Mucosa of rectum (tissue), 2 donors: ENCODE results near the gene GRB10.

Source experiments
- H3K27ac ChIP-seq, 2 donors: one replicate each; pipeline ENCODE4 v1.7.0; 2013; ENCODE audit warnings: inconsistent platforms in 2 of 2, low read depth in 2 of 2, low read length in 2 of 2
- H3K27me3 ChIP-seq, 2 donors: one replicate each; pipeline ENCODE4 v1.7.0; 2013; ENCODE audit warnings: low read length in 2 of 2; ENCODE audit not compliant: control insufficient read depth in 2 of 2, insufficient read depth in 2 of 2
- H3K36me3 ChIP-seq, 2 donors: one replicate each; pipeline ENCODE4 v1.7.0; 2013; ENCODE audit warnings: low read length in 2 of 2; ENCODE audit not compliant: control insufficient read depth in 2 of 2, insufficient read depth in 2 of 2
- H3K4me1 ChIP-seq, 2 donors: one replicate each; pipeline ENCODE4 v1.7.0; 2013; ENCODE audit warnings: low read length in 2 of 2, mild to moderate bottlenecking in 1 of 2; ENCODE audit not compliant: control insufficient read depth in 2 of 2, insufficient read depth in 2 of 2
- H3K4me3 ChIP-seq, 2 donors: one replicate each; pipeline ENCODE4 v1.7.0; 2013; ENCODE audit warnings: low read length in 2 of 2
- H3K9ac ChIP-seq, 2 donors: one replicate each; pipeline ENCODE4 v1.7.0; 2013; ENCODE audit warnings: low read length in 2 of 2, low read depth in 1 of 2, mild to moderate bottlenecking in 1 of 2
- H3K9me3 ChIP-seq, 2 donors: one replicate each; pipeline ENCODE4 v1.7.0; 2013; ENCODE audit warnings: low read length in 2 of 2; ENCODE audit not compliant: control insufficient read depth in 2 of 2
- donor health status: healthy.
- donor health status: Normal muscosa, but diverticular disease.

The GRB10 gene

DNA sequence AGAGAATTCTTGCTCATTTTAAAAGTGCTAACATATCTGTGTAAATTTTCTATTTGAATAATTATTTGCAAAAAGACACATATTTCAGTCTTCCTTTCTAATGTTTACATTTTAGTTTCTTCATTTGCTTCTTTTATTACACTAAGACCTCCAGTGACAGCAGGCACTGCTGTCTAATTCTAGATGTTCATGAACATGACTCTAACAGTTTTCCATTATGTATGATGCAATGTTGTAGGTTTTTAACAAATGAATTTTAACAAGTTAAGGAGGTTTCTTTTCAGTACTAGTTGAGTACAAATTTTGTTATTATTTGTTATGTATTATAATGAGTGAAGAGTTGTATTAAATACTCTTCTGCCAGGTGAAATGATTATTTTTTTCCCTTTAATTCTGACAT, 83.6 kb downstream of the GRB10 start:
- no peak overlapping the region for H3K4me3 ChIP-seq
- no peak overlapping the region for H3K27ac ChIP-seq
- no peaks in the 10 kb centered on the region for H3K4me1 ChIP-seq
- no peaks in the 10 kb centered on the region for H3K27me3 ChIP-seq
- H3K36me3 ChIP-seq = no peaks in the 10 kb centered on the region
- no peaks in the 10 kb centered on the region for H3K9me3 ChIP-seq
- no peak overlapping the region for H3K9ac ChIP-seq

DNA sequence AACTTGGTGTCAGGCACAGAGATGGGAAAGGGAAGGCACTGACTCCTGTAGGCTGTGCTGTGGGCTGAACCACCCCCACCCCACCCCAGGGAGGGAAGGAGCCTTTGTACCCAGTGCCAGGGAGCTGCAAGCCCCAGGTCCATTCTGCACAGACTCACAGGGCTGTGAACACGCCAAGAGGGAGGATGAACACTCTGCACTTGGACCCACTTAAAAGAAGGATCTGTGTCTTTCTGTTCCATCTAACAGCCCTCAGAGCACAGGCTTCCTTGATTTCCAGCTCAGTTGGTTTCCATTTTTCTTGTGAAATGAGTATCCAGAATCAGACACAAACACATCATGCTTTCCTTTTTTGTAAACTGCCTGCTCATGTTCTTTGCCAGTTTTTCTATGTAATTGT, 84.9 kb downstream of the GRB10 start:
- no peaks in the 10 kb centered on the region for H3K9me3 ChIP-seq
- H3K4me3 ChIP-seq = no peak overlapping the region
- H3K36me3 ChIP-seq = no peaks in the 10 kb centered on the region
- H3K27me3 ChIP-seq = no peaks in the 10 kb centered on the region
- H3K27ac ChIP-seq = peak overlapping the region; percentile 6 to 19
- no peaks in the 10 kb centered on the region for H3K4me1 ChIP-seq
- H3K9ac ChIP-seq = no peak overlapping the region

GRCh38 chr7:50696810-50697582, 85.7 kb downstream of the GRB10 start:
- H3K27ac ChIP-seq = peak overlapping the region; percentile 6 to 19
- H3K9ac ChIP-seq = no peak overlapping the region
- H3K9me3 ChIP-seq = no peaks in the 10 kb centered on the region
- no peaks in the 10 kb centered on the region for H3K27me3 ChIP-seq
- no peak overlapping the region for H3K4me3 ChIP-seq
- no peaks in the 10 kb centered on the region for H3K4me1 ChIP-seq
- H3K36me3 ChIP-seq = no peaks in the 10 kb centered on the region

DNA sequence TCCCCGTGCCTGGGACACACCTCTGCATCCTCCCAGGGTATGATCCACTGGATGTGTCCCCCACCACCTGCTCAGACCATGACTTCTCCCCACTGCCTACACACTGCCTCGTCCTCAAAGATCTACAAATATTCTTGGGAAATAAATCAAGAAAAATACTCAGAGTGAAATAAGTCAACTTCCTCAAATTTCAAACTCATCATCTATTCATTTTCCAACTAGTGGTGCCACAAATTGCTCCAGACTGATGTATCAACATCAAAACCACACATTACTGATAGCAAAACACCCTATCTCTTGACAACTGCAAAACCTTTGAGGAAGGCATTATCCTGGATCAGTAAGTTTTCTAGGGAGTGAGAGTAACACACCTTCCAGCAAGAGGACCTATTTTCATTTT, 87.7 kb downstream of the GRB10 start:
- Histone ChIP-seq H3K4me3 (no peak overlapping the region), H3K9ac (no peak overlapping the region), H3K4me1 (no peaks in the 10 kb centered on the region), H3K27me3 (no peaks in the 10 kb centered on the region), H3K36me3 (no peaks in the 10 kb centered on the region), H3K9me3 (no peaks in the 10 kb centered on the region), H3K27ac (no peak overlapping the region)

DNA sequence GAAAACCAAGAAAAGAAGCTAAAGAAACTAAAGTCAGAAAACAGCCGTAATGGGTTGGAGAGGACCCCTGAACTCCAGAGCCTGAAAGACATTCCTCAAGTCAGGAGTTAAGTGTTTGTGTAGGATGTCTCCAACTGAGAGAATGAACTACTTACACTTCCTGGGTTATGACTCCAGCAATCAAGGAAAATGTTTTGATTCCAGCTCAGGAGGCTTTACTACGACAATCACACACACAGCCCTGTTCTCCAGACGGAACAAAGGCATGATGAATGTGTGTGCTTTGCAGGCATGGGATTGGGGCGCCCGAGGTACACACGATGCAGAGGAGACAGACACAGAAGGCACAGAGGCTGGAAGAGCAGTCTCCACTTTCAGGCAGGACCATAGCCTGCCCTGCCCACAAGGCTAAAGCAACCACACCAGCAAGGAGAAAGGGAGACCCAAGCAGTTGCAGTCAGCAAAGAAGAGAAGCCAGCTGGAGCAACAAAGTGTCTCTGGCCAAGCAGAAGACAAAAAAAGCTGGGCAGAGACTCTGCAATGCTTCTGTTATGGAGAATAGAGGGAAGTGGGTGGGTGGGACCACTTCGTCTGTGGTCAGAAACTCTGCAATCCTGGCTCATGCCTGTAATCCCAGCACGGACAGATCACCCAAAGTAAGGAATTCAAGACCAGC, 89.1 kb downstream of the GRB10 start:
- Histone ChIP-seq H3K36me3 (no peaks in the 10 kb centered on the region), H3K4me3 (no peak overlapping the region), H3K4me1 (no peaks in the 10 kb centered on the region), H3K27ac (no peak overlapping the region), H3K9me3 (no peaks in the 10 kb centered on the region), H3K27me3 (no peaks in the 10 kb centered on the region), H3K9ac (no peak overlapping the region)

DNA sequence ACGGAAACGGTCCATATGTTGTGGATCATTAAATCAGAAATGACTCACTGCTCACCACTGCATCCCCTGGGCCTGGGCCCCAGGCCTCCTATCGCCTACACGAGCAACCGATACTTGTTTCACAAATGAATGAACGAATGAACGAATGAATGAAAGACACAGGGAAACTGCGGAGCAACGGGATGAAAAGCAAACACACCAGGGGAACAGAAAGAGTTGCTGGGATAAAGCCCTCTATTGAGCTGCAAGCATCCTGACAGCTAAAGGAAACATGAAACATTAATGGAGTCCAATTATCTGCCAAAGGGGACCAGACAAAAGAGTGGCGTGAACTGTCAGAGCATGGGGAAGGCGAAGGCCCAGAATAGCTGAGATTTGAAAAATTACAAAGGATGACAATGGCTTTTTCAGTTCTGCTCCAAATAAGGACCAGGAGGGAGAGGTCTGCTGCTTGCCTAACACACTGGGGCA, 92.1 kb downstream of the GRB10 start:
- no peak overlapping the region for H3K9ac ChIP-seq
- H3K27me3 ChIP-seq = no peaks in the 10 kb centered on the region
- H3K4me1 ChIP-seq = no peaks in the 10 kb centered on the region
- H3K9me3 ChIP-seq = no peaks in the 10 kb centered on the region
- H3K27ac ChIP-seq = no peak overlapping the region
- H3K36me3 ChIP-seq = no peaks in the 10 kb centered on the region
- H3K4me3 ChIP-seq = no peak overlapping the region

GRCh38 chr7:50688226-50688590, 94.5 kb downstream of the GRB10 start:
- no peaks in the 10 kb centered on the region for H3K4me1 ChIP-seq

GRCh38 chr7:50687575-50688225, 95.0 kb downstream of the GRB10 start:
- no peaks in the 10 kb centered on the region for H3K4me1 ChIP-seq
- H3K9ac ChIP-seq = no peak overlapping the region
- H3K9me3 ChIP-seq = no peaks in the 10 kb centered on the region
- no peaks in the 10 kb centered on the region for H3K36me3 ChIP-seq
- no peak overlapping the region for H3K27ac ChIP-seq
- no peaks in the 10 kb centered on the region for H3K27me3 ChIP-seq
- no peak overlapping the region for H3K4me3 ChIP-seq

More at GRCh38 chr7:50688226-50688590, 94.5 kb downstream of the GRB10 start:
- Histone ChIP-seq H3K27me3 (no peaks in the 10 kb centered on the region), H3K9me3 (no peaks in the 10 kb centered on the region), H3K4me3 (no peak overlapping the region), H3K27ac (no peak overlapping the region), H3K36me3 (no peaks in the 10 kb centered on the region), H3K9ac (no peak overlapping the region)

- Histone ChIP-seq H3K27ac (no peak overlapping the region), H3K27me3 (no peaks in the 10 kb centered on the region)
These were observed 95.6 kb downstream of the GRB10 start for GRCh38 chr7:50687096-50687495.

More at GRCh38 chr7:50687096-50687495, 95.6 kb downstream of the GRB10 start:
- no peak overlapping the region for H3K9ac ChIP-seq
- no peaks in the 10 kb centered on the region for H3K36me3 ChIP-seq
- no peaks in the 10 kb centered on the region for H3K4me1 ChIP-seq
- H3K4me3 ChIP-seq = no peak overlapping the region
- no peaks in the 10 kb centered on the region for H3K9me3 ChIP-seq
